ENCODE measurements around the gene SLX4.
"Not testable (repeated sequence)": the region's sequence is repeated elsewhere in the genome, so short reads cannot be mapped to it uniquely, and the experiment has no call there.

The SLX4 gene

DNA sequence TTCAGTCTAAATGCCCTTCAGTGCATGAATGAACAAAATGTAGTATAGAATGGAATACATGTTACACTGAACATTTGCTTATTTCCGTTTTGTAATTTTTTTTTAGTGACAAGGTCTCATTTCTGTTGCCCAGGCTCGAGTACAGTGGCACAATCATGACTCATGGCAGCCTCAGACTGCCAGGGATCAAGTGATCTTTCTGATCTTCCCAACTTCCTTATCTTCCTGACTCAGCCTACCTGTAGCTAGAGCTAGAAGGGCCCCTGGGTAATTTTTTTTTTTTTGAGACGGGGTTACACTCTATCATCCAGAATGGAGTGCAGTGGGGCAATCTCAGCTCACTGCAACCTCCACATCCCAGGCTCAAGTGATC lies 7.3 kb upstream of the SLX4 start:
- no peak overlapping the region for H3K4me3 ChIP-seq (ENCODE audit: low read depth, low read length)
- DNase-seq (ENCODE audit: low read depth): no peak
- TF ChIP-seq, protein P1, sequence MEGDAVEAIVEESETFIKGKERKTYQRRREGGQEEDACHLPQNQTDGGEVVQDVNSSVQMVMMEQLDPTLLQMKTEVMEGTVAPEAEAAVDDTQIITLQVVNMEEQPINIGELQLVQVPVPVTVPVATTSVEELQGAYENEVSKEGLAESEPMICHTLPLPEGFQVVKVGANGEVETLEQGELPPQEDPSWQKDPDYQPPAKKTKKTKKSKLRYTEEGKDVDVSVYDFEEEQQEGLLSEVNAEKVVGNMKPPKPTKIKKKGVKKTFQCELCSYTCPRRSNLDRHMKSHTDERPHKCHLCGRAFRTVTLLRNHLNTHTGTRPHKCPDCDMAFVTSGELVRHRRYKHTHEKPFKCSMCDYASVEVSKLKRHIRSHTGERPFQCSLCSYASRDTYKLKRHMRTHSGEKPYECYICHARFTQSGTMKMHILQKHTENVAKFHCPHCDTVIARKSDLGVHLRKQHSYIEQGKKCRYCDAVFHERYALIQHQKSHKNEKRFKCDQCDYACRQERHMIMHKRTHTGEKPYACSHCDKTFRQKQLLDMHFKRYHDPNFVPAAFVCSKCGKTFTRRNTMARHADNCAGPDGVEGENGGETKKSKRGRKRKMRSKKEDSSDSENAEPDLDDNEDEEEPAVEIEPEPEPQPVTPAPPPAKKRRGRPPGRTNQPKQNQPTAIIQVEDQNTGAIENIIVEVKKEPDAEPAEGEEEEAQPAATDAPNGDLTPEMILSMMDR (IDR thresholded peaks at IDR 0.05; ENCODE audit: control insufficient read depth, extremely low read depth, insufficient read depth): no peak

DNA sequence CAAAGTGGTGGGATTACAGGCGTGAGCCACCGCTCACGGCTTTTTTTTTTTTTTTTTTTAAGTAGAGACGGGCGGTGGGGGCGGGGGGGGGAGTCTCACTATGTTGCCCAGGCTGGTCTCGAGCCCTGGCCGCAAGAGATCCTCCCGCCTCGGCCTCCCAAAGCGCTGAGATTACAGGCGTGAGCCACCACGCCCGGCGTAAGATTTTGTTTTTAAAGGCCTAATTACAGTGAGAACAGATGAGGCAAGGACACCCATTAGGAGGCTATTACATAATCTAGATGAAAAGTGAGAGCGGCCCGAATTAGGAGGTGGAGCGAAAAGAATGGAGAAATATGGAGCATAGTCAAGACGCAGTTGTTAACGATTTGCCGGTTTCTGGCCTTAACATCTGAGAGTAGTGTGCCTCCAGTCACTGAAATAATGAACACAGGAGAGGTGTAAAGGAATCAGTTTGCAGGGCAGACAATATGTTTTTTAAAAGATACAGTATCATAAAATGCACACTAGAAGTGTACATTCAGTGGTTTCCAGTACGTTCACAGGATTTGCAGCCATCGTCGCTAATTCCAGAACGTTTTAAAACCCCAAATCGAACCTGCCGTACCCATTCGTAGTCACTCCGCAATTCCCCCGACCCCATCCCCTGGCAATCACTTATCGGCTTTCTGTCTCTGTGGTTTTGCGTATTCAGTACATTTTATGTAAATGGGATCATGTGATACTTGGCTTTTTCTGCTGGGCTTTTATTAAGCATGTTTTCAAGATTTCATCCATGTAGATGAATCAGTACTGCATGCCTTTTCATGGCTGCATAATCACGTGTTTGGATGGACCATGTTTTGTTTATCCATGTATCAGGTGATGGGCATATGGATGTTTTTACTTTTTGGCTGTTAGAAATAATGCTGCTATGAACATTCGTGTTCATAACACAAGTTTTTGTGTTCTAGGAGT lies 1.4 kb upstream of the SLX4 start:
- DNase-seq (ENCODE audit: low read depth): no peak
- TF ChIP-seq, protein P1 (IDR thresholded peaks at IDR 0.05; ENCODE audit: control insufficient read depth, extremely low read depth, insufficient read depth): no peak
- peak overlapping the region; percentile 95 for H3K4me3 ChIP-seq (ENCODE audit: low read depth, low read length)

DNA sequence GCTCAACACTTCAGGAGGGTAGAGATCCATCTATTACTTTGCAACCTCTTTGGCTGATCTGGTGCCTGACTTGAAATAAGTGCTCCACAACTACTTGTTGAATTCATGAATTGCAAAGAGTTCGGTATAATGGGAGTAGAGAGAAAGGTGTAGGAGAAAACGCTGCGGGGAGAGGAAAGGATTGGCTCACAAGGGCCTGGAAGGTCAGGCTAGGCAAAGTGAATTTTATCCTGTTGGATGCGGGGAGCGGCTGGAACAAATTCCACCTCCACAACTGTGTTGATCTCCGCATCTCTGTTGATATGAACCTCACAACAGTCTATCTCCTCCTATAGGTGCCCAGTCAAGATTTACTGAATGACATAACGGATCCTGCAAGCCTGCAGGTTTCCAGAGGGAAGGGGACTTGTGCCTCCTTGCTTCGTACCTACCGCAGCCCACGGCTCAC lies 684 bp downstream of the SLX4 start:
- DNase-seq (ENCODE audit: low read depth): no peak
- TF ChIP-seq, protein P1 (IDR thresholded peaks at IDR 0.05; ENCODE audit: control insufficient read depth, extremely low read depth, insufficient read depth): no peak

DNA sequence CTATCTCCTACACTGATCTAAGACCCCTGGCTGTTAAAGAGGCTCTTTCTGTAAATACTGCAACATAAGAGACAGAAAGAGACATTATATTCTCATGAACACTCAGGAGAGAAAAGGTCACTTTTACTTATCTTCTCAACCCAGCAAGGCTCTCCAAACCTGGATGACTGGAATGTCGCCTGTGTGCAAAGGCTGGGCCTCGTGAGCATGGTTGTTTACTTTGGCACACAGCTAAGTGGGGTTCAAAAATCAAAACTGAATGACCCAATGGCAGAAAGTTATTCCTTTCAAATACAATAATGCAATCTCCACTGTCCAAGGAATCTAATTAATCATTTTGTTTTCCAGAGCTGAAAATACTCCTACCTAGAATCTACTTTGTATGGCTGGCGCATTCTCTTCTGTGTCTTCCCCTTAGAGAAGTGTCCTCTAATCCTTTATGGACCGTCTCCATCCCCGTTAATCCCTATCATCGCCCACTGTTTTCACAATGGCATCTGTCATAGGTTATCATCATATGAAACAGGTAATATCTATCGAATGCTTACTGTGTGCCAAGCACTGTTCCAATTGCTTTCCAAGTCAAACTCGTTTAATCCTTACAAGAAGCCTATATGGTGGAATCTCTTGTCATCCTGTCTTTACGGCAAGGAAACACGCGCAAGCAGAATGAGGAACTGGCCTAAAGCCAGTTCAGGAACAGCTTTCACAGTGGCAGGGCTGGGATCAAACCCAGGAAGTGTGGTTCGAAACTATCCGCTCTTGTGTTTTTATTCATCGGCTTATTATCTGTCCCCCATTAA lies 1.3 kb downstream of the SLX4 start:
- DNase-seq (ENCODE audit: low read depth): peak; percentile 79
- TF ChIP-seq, protein P1 (IDR thresholded peaks at IDR 0.05; ENCODE audit: control insufficient read depth, extremely low read depth, insufficient read depth): no peak
- peak overlapping the region; percentile 95 for H3K4me3 ChIP-seq (ENCODE audit: low read depth, low read length)

More for the DNA sequence above, 684 bp downstream of the SLX4 start:
- peak overlapping the region; percentile 95 for H3K4me3 ChIP-seq (ENCODE audit: low read depth, low read length)

DNA sequence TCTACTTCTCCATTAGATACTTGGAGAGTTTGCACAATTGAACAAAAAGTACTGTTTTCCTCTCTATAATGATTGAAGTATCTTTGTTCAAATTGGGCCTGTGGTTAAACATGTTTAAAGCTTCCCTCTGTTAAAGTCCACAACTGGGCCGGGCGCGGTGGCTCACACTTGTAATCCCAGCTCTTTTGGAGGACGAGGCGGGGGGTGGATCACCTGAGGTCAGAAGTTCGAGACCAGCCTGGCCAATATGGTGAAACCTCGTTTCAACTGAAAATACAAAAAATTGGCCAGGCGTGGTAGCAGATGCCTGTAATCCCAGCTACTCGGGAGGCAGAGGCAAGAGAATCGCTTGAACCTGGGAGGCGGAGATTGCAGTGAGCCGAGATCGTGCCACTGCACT lies 2.4 kb downstream of the SLX4 start:
- H3K4me3 ChIP-seq (ENCODE audit: low read depth, low read length); DNase-seq (ENCODE audit: low read depth): not testable (repeated sequence)

DNA sequence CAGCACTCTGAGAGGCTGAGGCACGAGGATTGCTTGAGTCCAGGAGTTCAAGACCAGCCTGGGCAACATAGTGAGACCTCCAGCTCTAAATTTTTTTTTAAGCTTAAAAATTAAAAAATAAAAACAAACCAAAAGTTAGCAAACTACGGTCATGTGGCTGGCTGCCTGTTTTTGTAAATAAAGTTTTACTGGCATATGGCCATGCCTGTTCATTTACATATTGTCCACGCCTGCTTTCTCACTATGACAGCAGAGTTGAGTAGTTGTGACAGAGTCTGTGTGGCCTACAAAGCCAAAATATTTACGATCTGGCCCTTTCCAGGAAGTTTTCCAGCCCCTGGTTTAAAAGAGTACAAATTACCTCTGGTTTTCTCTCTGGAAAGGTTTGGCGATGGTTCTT lies 3.3 kb downstream of the SLX4 start:
- TF ChIP-seq, protein P1 (IDR thresholded peaks at IDR 0.05; ENCODE audit: control insufficient read depth, extremely low read depth, insufficient read depth): no peak
- DNase-seq (ENCODE audit: low read depth): peak; percentile 62
- no peak overlapping the region for H3K4me3 ChIP-seq (ENCODE audit: low read depth, low read length)

DNA sequence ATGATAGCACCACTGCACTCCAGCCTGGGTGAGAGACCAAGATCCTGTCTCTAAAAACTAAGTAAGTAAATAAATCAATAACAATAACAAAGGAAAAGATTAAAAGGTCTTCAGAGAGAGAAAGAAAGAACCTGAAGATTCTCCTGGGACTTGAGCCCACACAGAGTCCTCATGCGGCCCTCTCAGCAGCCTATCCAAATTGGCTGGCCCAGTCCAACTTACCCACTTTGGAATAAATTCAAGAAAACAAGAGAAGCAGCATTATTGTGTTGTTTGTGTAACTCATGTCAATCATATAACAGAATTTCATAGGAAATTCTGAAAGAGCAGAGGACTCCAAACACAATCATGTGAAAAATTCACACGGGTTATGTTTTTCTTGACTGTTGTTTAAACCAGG lies 3.8 kb downstream of the SLX4 start:
- DNase-seq (ENCODE audit: low read depth): no peak
- TF ChIP-seq, protein P1 (IDR thresholded peaks at IDR 0.05; ENCODE audit: control insufficient read depth, extremely low read depth, insufficient read depth): no peak
- H3K4me3 ChIP-seq (ENCODE audit: low read depth, low read length): no peak overlapping the region

Measured in LNCaP clone FGC (cell line).